Measurements from ENCODE around the gene DNAJA3. TPM values are rescaled to one million over a fixed set of nuclear protein-coding genes. Genes with fewer than 3 reads are reported as not detected.

DNAJA3 gene
- total RNA-seq, 1 experiment from 2014 or later = 101 TPM

GRCh38 chr16:4488499-4488967, 62.9 kb downstream of the DNAJA3 start:
- BruUV-seq (replicated peaks) = no TSS peak

GRCh38 chr16:4489030-4489429, 63.4 kb downstream of the DNAJA3 start:
- intact Hi-C loops (cut with micrococcal nuclease; ENCODE audit: unreplicated experiment) = no loop called here
- BruUV-seq (replicated peaks) = no TSS peak
- Histone ChIP-seq H3K4me1 (ENCODE audit: insufficient read depth, low read length, poor library complexity, severe bottlenecking) (no peaks in the 10 kb centered on the region), H3K36me3 (ENCODE audit: insufficient read depth, low read length, poor library complexity, severe bottlenecking) (peaks cover 10% of the 10 kb centered on the region), H3K27ac (ENCODE audit: low read depth, low read length, poor library complexity, severe bottlenecking) (no peak overlapping the region), H3K27me3 (replicated peaks; ENCODE audit: insufficient read depth, low read depth, low read length, poor library complexity) (no peaks in the 10 kb centered on the region), H3K4me3 (ENCODE audit: low read depth, low read length, poor library complexity, severe bottlenecking) (no peak overlapping the region), H3K9me3 (ENCODE audit: low read depth, low read length, poor library complexity, severe bottlenecking) (no peaks in the 10 kb centered on the region)
- CTCF ChIA-PET = no interaction called here
- DNase-seq (ENCODE audit: low spot score) = no peak
- TF ChIP-seq CTCF (conservative IDR thresholded peaks at IDR 0.05; ENCODE audit: low read depth, low read length) (no peak), EZH2 (IDR thresholded peaks at IDR 0.05; ENCODE audit: borderline replicate concordance, low read depth, low read length, poor library complexity, severe bottlenecking) (no peak)
- POLR2A ChIA-PET (ENCODE audit: low non-redundant PET) = no interaction called here

More at GRCh38 chr16:4488499-4488967, 62.9 kb downstream of the DNAJA3 start:
- H3K27ac ChIP-seq (ENCODE audit: low read depth, low read length, poor library complexity, severe bottlenecking) = no peak overlapping the region
- intact Hi-C loops (cut with micrococcal nuclease; ENCODE audit: unreplicated experiment) = no loop called here
- TF ChIP-seq EZH2 (IDR thresholded peaks at IDR 0.05; ENCODE audit: borderline replicate concordance, low read depth, low read length, poor library complexity, severe bottlenecking) (no peak), CTCF (conservative IDR thresholded peaks at IDR 0.05; ENCODE audit: low read depth, low read length) (no peak)
- no peaks in the 10 kb centered on the region for H3K27me3 ChIP-seq (replicated peaks; ENCODE audit: insufficient read depth, low read depth, low read length, poor library complexity)
- peaks cover 10% of the 10 kb centered on the region for H3K36me3 ChIP-seq (ENCODE audit: insufficient read depth, low read length, poor library complexity, severe bottlenecking)
- POLR2A ChIA-PET (ENCODE audit: low non-redundant PET) = no interaction called here
- no peaks in the 10 kb centered on the region for H3K4me1 ChIP-seq (ENCODE audit: insufficient read depth, low read length, poor library complexity, severe bottlenecking)
- no peak overlapping the region for H3K4me3 ChIP-seq (ENCODE audit: low read depth, low read length, poor library complexity, severe bottlenecking)
- CTCF ChIA-PET = no interaction called here
- no peaks in the 10 kb centered on the region for H3K9me3 ChIP-seq (ENCODE audit: low read depth, low read length, poor library complexity, severe bottlenecking)
- no peak for DNase-seq (ENCODE audit: low spot score)

- intact Hi-C loops (cut with micrococcal nuclease; ENCODE audit: unreplicated experiment) = no loop called here
- POLR2A ChIA-PET (ENCODE audit: low non-redundant PET) = no interaction called here
- CTCF ChIA-PET = no interaction called here
Observed at GRCh38 chr16:4491898-4492297, 66.2 kb downstream of the DNAJA3 start.

More at GRCh38 chr16:4491898-4492297, 66.2 kb downstream of the DNAJA3 start:
- H3K27me3 ChIP-seq (replicated peaks; ENCODE audit: insufficient read depth, low read depth, low read length, poor library complexity) = no peaks in the 10 kb centered on the region
- no peaks in the 10 kb centered on the region for H3K9me3 ChIP-seq (ENCODE audit: low read depth, low read length, poor library complexity, severe bottlenecking)
- no peak overlapping the region for H3K27ac ChIP-seq (ENCODE audit: low read depth, low read length, poor library complexity, severe bottlenecking)
- TF ChIP-seq EZH2 (IDR thresholded peaks at IDR 0.05; ENCODE audit: borderline replicate concordance, low read depth, low read length, poor library complexity, severe bottlenecking) (no peak), CTCF (conservative IDR thresholded peaks at IDR 0.05; ENCODE audit: low read depth, low read length) (no peak)
- no peak for DNase-seq (ENCODE audit: low spot score)
- peaks cover 5% of the 10 kb centered on the region for H3K4me1 ChIP-seq (ENCODE audit: insufficient read depth, low read length, poor library complexity, severe bottlenecking)
- no TSS peak for BruUV-seq (replicated peaks)
- H3K4me3 ChIP-seq (ENCODE audit: low read depth, low read length, poor library complexity, severe bottlenecking) = no peak overlapping the region
- no peaks in the 10 kb centered on the region for H3K36me3 ChIP-seq (ENCODE audit: insufficient read depth, low read length, poor library complexity, severe bottlenecking)
